ENCODE measurements around the gene PSMB3. TPM values are rescaled to one million over a fixed set of nuclear protein-coding genes. Genes with fewer than 3 reads are reported as not detected.
A peak's percentile ranks its signal among the peaks of the same experiment; 100 is the strongest.

The PSMB3 gene
- total RNA-seq, 1 experiment from 2014 or later = 346 TPM

- peaks cover 45% of the 10 kb centered on the region for H3K79me2 ChIP-seq (ENCODE audit: insufficient read depth, low read length)
- peak overlapping the region; percentile 92 for H3K9ac ChIP-seq (ENCODE audit: low read length)
- H3K9me2 ChIP-seq (ENCODE audit: insufficient read depth) = no peaks in the 10 kb centered on the region
- peak; percentile 40 for ATAC-seq
- ChIA-PET CTCF (no interaction called here), POLR2A (interaction anchor here (1.1 to 1.6 kb wide), 4 partner anchors 26 to 146 kb away, joined by 3 to 4 read pairs (median 4); partner anchors contain the start of gene EPOP), RAD21 (ENCODE audit: low non-redundant PET in 1 of 2, low total read pairs in 2 of 2, uncharacterized antibody in 2 of 2, unreplicated experiment in 2 of 2) (no interaction called here)
- peaks cover 38 to 69% of the 10 kb centered on the region in 2 experiments for H3K4me1 ChIP-seq (ENCODE audit: control insufficient read depth in 1 of 2, insufficient read depth in 2 of 2, low read length in 2 of 2)
- H3K9me3 ChIP-seq (ENCODE audit: control insufficient read depth in 1 of 2, insufficient read depth in 1 of 2, low read depth in 1 of 2, low read length in 2 of 2) = no peaks in the 10 kb centered on the region
- DNase-seq (ENCODE audit: low read depth, low spot score) = peak; percentile 81
- H3K27me3 ChIP-seq (ENCODE audit: insufficient read depth, low read length) = no peaks in the 10 kb centered on the region
- peaks cover 4 to 13% of the 10 kb centered on the region in 2 experiments; a peak in 1 of 4 replicates for H3K36me3 ChIP-seq (ENCODE audit: control insufficient read depth in 1 of 2, insufficient read depth in 2 of 2, low read length in 2 of 2)
- intact Hi-C loops (cut with micrococcal nuclease) = no loop called here
- no peaks in the 10 kb centered on the region for H4K20me1 ChIP-seq (ENCODE audit: insufficient read depth)
- no peak overlapping the region for H2AFZ ChIP-seq (ENCODE audit: low read depth, low read length, poor library complexity, severe bottlenecking)
- H3K27ac ChIP-seq (ENCODE audit: low read depth, low read length) = peak overlapping the region; percentile 99
- BruUV-seq (replicated peaks) = no TSS peak
- peak overlapping the region; percentile 86 for H3K4me2 ChIP-seq (ENCODE audit: low read length)
- H3K4me3 ChIP-seq (replicated peaks in 1 of 2; ENCODE audit: low read depth in 1 of 2, low read length in 2 of 2) = peak overlapping the region; percentile 68 to 77
- no peak for TF ChIP-seq ZFX (IDR thresholded peaks at IDR 0.05)
- TF ChIP-seq CBX3 (IDR thresholded peaks at IDR 0.05; ENCODE audit: low read depth) = no peak
- no peak for TF ChIP-seq JUND (IDR thresholded peaks at IDR 0.05)
- TF ChIP-seq POLR2AphosphoS5 (IDR thresholded peaks at IDR 0.05; ENCODE audit: low read depth, low read length) = no peak; the same call in none of the 2 replicates
- no peak for TF ChIP-seq REST (IDR thresholded peaks at IDR 0.05; ENCODE audit: low read depth)
- no peak for TF ChIP-seq EZH2phosphoT487 (IDR thresholded peaks at IDR 0.05; ENCODE audit: borderline replicate concordance)
- no peak for TF ChIP-seq CEBPB (IDR thresholded peaks at IDR 0.05; ENCODE audit: low read depth)
- TF ChIP-seq ZNF274 (IDR thresholded peaks at IDR 0.05; ENCODE audit: low read depth, low read length) = no peak
- peak; percentile 63; the same call in 1 of the 2 replicates for TF ChIP-seq EGR1 (IDR thresholded peaks at IDR 0.05; ENCODE audit: low read depth)
- TF ChIP-seq CTCF (IDR thresholded peaks at IDR 0.05 in 2 of 3, conservative IDR thresholded peaks at IDR 0.05 in 1 of 3; ENCODE audit: borderline replicate concordance in 1 of 3, insufficient read depth in 1 of 3, low read depth in 2 of 3, low read length in 2 of 3) = no peak
- TF ChIP-seq EZH2 (IDR thresholded peaks at IDR 0.05) = no peak
- TF ChIP-seq TCF7L2 (IDR thresholded peaks at IDR 0.05; ENCODE audit: borderline replicate concordance, extremely low read depth, insufficient read depth, insufficient read length) = peak; percentile 100
- peak; percentile 46 for TF ChIP-seq MAX (IDR thresholded peaks at IDR 0.05)
- TF ChIP-seq POLR2A (IDR thresholded peaks at IDR 0.05; ENCODE audit: borderline replicate concordance, extremely low read depth, insufficient read depth, insufficient read length) = peak; percentile 29
- peak; percentile 55 for TF ChIP-seq ZBTB33 (IDR thresholded peaks at IDR 0.05; ENCODE audit: extremely low read depth, insufficient replicate concordance, low read length)
- no peak for TF ChIP-seq RAD21 (IDR thresholded peaks at IDR 0.05; ENCODE audit: low read depth)
- TF ChIP-seq SRF (IDR thresholded peaks at IDR 0.05; ENCODE audit: low read depth) = no peak
- no peak for TF ChIP-seq ATF3 (IDR thresholded peaks at IDR 0.05)
- TF ChIP-seq FOSL1 (IDR thresholded peaks at IDR 0.05; ENCODE audit: low read depth) = no peak
These were observed 48.6 kb upstream of the PSMB3 start for GRCh38 chr17:38703742-38704605.

Measured in HCT116 (cell line).